Lower lobe of right lung (tissue), 2 donors: Measurements from ENCODE around the gene ACSM4. TPM values are rescaled to one million over a fixed set of nuclear protein-coding genes. Genes with fewer than 3 reads are reported as not detected.

ENCODE experiments used
- ATAC-seq, 2 donors: fragments of 200-7000 bp; cut with Tn5 transposase; one replicate each; pipeline ENCODE4 v1.9.1; 2020 to 2022; ENCODE audit warnings: mild to moderate bottlenecking in 2 of 2, moderate library complexity in 2 of 2
- DNase-seq: peaks from one replicate; pipeline ENCODE4 v3.0.0-alpha.2; 2020
- H3K27ac ChIP-seq: fragments of 200-600 bp; one replicate; pipeline ENCODE4 v1.8.0; 2022
- H3K27me3 ChIP-seq: fragments of 200-600 bp; one replicate; pipeline ENCODE4 v1.8.0; 2022; ENCODE audit warnings: low read depth
- H3K36me3 ChIP-seq: fragments of 200-600 bp; one replicate; pipeline ENCODE4 v1.8.0; 2022; ENCODE audit warnings: mild to moderate bottlenecking
- H3K4me1 ChIP-seq: fragments of 200-600 bp; one replicate; pipeline ENCODE4 v1.8.0; 2022
- H3K4me3 ChIP-seq: fragments of 200-600 bp; one replicate; pipeline ENCODE4 v1.8.0; 2022; ENCODE audit warnings: mild to moderate bottlenecking
- H3K9me3 ChIP-seq: fragments of 200-600 bp; one replicate; pipeline ENCODE4 v1.8.0; 2022
- CTCF ChIP-seq: fragments of 200-600 bp; IDR thresholded peaks from one replicate; pipeline ENCODE4 v1.8.0; 2022; ENCODE audit warnings: antibody characterized with exemption, mild to moderate bottlenecking
- intact Hi-C: fragments of 100-400 bp; cut with DNase I; formaldehyde crosslinking; loops from one replicate; pipeline ENCODE4 v1.11.0; 2022
- total RNA-seq: library from RNA; stranded (reverse); fragmentation: NEBNext Ultra II Directional; extraction: Animal tissue kit (Norgen Biotek cat#: 25700); gene quantifications from one replicate; pipeline ENCODE4 v1.2.1, GENCODE V29; 2021
- donor health status: DM: no; HTN: yes; CAD: no; lungs with severe emphysema.

The ACSM4 gene
- total RNA-seq, 1 donor from 2014 or later: not detected

- H3K27ac ChIP-seq: no peak overlapping the region
- peak; percentile 48 for TF ChIP-seq CTCF
- H3K9me3 ChIP-seq: no peaks in the 10 kb centered on the region
- DNase-seq (peak; percentile 61), ATAC-seq (peak; percentile 57 to 73)
- intact Hi-C loops: no loop called here
- H3K4me1 ChIP-seq: no peaks in the 10 kb centered on the region
- no peak overlapping the region for H3K4me3 ChIP-seq
- peaks cover 5% of the 10 kb centered on the region for H3K27me3 ChIP-seq
- no peaks in the 10 kb centered on the region for H3K36me3 ChIP-seq
These were observed 70.7 kb downstream of the ACSM4 start for GRCh38 chr12:7374423-7375144.

- H3K4me3 ChIP-seq: no peak overlapping the region
- DNase-seq: no peak
- H3K36me3 ChIP-seq: no peaks in the 10 kb centered on the region
- no peak overlapping the region for H3K27ac ChIP-seq
- H3K9me3 ChIP-seq: no peaks in the 10 kb centered on the region
- no peak for ATAC-seq
- no peaks in the 10 kb centered on the region for H3K4me1 ChIP-seq
- peaks cover 5% of the 10 kb centered on the region for H3K27me3 ChIP-seq
- TF ChIP-seq CTCF: no peak
- intact Hi-C loops: no loop called here
These were observed 71.3 kb downstream of the ACSM4 start for GRCh38 chr12:7375145-7375543.

- TF ChIP-seq CTCF: no peak
- Histone ChIP-seq H3K4me1 (no peaks in the 10 kb centered on the region), H3K27me3 (peaks cover 5% of the 10 kb centered on the region), H3K36me3 (no peaks in the 10 kb centered on the region), H3K4me3 (no peak overlapping the region), H3K27ac (no peak overlapping the region), H3K9me3 (no peaks in the 10 kb centered on the region)
- intact Hi-C loops: no loop called here
- ATAC-seq (no peak), DNase-seq (no peak)
These were observed 72.3 kb downstream of the ACSM4 start for GRCh38 chr12:7376196-7376595.

Other genes starting within 250 kb of the ACSM4 start
- gene C1S, start 243.4 kb upstream of the ACSM4 start, total RNA-seq: 280 TPM
- gene C1R, start 211.6 kb upstream of the ACSM4 start, total RNA-seq: 373 TPM
- 80.5 TPM for gene C1RL, start 194.9 kb upstream of the ACSM4 start, total RNA-seq
- 1.1 TPM for gene RBP5, start 175.2 kb upstream of the ACSM4 start, total RNA-seq
- gene CLSTN3, start 173.7 kb upstream of the ACSM4 start, total RNA-seq: 36.8 TPM
- 47.8 TPM for gene PEX5, start 114.4 kb upstream of the ACSM4 start, total RNA-seq
- gene CD163L1, start 140.1 kb downstream of the ACSM4 start, total RNA-seq: 4.5 TPM
- 525 TPM for gene CD163, start 199.7 kb downstream of the ACSM4 start, total RNA-seq